H9 (cell line): ENCODE measurements around the gene ZNF526. TPM values are rescaled to one million over a fixed set of nuclear protein-coding genes. Genes with fewer than 3 reads are reported as not detected.

ENCODE experiments used
- DNase-seq: peaks from one replicate; pipeline ENCODE4 v3.0.0-alpha.2; 2017
- H2AFZ ChIP-seq: one replicate; pipeline ENCODE4 v1.6.1; 2013; ENCODE audit warnings: mild to moderate bottlenecking, low read length, control low read depth, moderate library complexity
- H2AK5ac ChIP-seq: 2 replicates; pipeline ENCODE4 v1.6.1; 2013; ENCODE audit warnings: low read length, control low read depth, mixed read lengths; ENCODE audit not compliant: insufficient read length
- H2BK120ac ChIP-seq: one replicate; pipeline ENCODE4 v1.6.1; 2013; ENCODE audit warnings: low read depth, mild to moderate bottlenecking, low read length, control low read depth, inconsistent platforms; ENCODE audit not compliant: poor library complexity, severe bottlenecking
- H2BK12ac ChIP-seq: 2 replicates; pipeline ENCODE4 v1.6.1; 2013; ENCODE audit warnings: low read length, control low read depth, mixed read lengths, low read depth; ENCODE audit not compliant: insufficient read length
- H2BK15ac ChIP-seq: 2 replicates; pipeline ENCODE4 v1.6.1; 2013; ENCODE audit warnings: low read depth, low read length, control low read depth
- H2BK20ac ChIP-seq: one replicate; pipeline ENCODE4 v1.6.1; 2013; ENCODE audit warnings: low read depth, mild to moderate bottlenecking, low read length, control low read depth, inconsistent platforms; ENCODE audit not compliant: poor library complexity, severe bottlenecking
- H2BK5ac ChIP-seq: 2 replicates; pipeline ENCODE4 v1.6.1; 2013; ENCODE audit warnings: low read length, control low read depth, mixed read lengths; ENCODE audit not compliant: insufficient read length
- H3K14ac ChIP-seq: 2 replicates; pipeline ENCODE4 v1.6.1; 2013; ENCODE audit warnings: low read length, control low read depth; ENCODE audit not compliant: insufficient read depth
- H3K18ac ChIP-seq: 2 replicates; pipeline ENCODE4 v1.6.1; 2013; ENCODE audit warnings: low read depth, mild to moderate bottlenecking, mixed read lengths, low read length, control low read depth; ENCODE audit not compliant: insufficient read length
- H3K23ac ChIP-seq: 2 replicates; pipeline ENCODE4 v1.6.1; 2013; ENCODE audit warnings: low read length, control low read depth, mixed read lengths, low read depth; ENCODE audit not compliant: insufficient read length
- H3K23me2 ChIP-seq: 2 replicates; pipeline ENCODE4 v1.6.1; 2013; ENCODE audit warnings: low read depth, mild to moderate bottlenecking, mixed read lengths, low read length, control low read depth; ENCODE audit not compliant: insufficient read length, poor library complexity, severe bottlenecking
- H3K27ac ChIP-seq: 2 replicates; pipeline ENCODE4 v1.5.1; 2013; ENCODE audit warnings: low read length, control low read depth, mixed read lengths, low read depth; ENCODE audit not compliant: insufficient read length
- H3K27me3 ChIP-seq: 2 replicates; pipeline ENCODE4 v1.6.1; 2013; ENCODE audit warnings: low read length, control low read depth, inconsistent platforms; ENCODE audit not compliant: insufficient read depth
- H3K4ac ChIP-seq: 2 replicates; pipeline ENCODE4 v1.6.1; 2013; ENCODE audit warnings: low read depth, mild to moderate bottlenecking, control low read depth, inconsistent platforms, low read length, moderate library complexity
- H3K4me1 ChIP-seq: 2 replicates; pipeline ENCODE4 v1.6.1; 2013; ENCODE audit warnings: low read length, control low read depth, inconsistent platforms; ENCODE audit not compliant: insufficient read depth
- H3K4me2 ChIP-seq: 2 replicates; pipeline ENCODE4 v1.6.1; 2013; ENCODE audit warnings: low read length, control low read depth, mixed read lengths; ENCODE audit not compliant: insufficient read length, insufficient read depth
- H3K56ac ChIP-seq: 2 replicates; pipeline ENCODE4 v1.6.1; 2013; ENCODE audit warnings: low read depth, mild to moderate bottlenecking, mixed read lengths, low read length, control low read depth; ENCODE audit not compliant: insufficient read length
- H3K79me1 ChIP-seq: 2 replicates; pipeline ENCODE4 v1.6.1; 2013; ENCODE audit warnings: low read depth, mild to moderate bottlenecking, moderate library complexity, low read length, control low read depth, inconsistent platforms; ENCODE audit not compliant: insufficient read depth, poor library complexity, severe bottlenecking
- H3K79me2 ChIP-seq: 2 replicates; pipeline ENCODE4 v1.6.1; 2013; ENCODE audit warnings: low read length, control low read depth, inconsistent platforms; ENCODE audit not compliant: insufficient read depth
- H3K9ac ChIP-seq: 2 replicates; pipeline ENCODE4 v1.6.1; 2013; ENCODE audit warnings: low read length, control low read depth, mixed read lengths; ENCODE audit not compliant: insufficient read length; ENCODE audit errors: extremely low read depth
- H3K9me3 ChIP-seq: one replicate; pipeline ENCODE4 v1.6.1; 2013; ENCODE audit warnings: low read depth, low read length, inconsistent platforms; ENCODE audit not compliant: control insufficient read depth
- H3T11ph ChIP-seq: one replicate; pipeline ENCODE4 v1.6.1; 2013; ENCODE audit warnings: mild to moderate bottlenecking, low read length, control low read depth, inconsistent platforms
- H4K20me1 ChIP-seq: one replicate; pipeline ENCODE4 v1.6.1; 2013; ENCODE audit not compliant: control insufficient read depth, insufficient read length, insufficient read depth
- H4K5ac ChIP-seq: 2 replicates; pipeline ENCODE4 v1.6.1; 2013; ENCODE audit warnings: low read depth, mild to moderate bottlenecking, mixed read lengths, low read length, control low read depth; ENCODE audit not compliant: insufficient read length
- H4K8ac ChIP-seq: replicated peaks from 2 replicates; pipeline ENCODE4 v1.6.1; 2013; ENCODE audit warnings: low read length, control low read depth, mixed read lengths, low read depth; ENCODE audit not compliant: insufficient read length
- H4K91ac ChIP-seq: 2 replicates; pipeline ENCODE4 v1.6.1; 2013; ENCODE audit warnings: low read depth, mild to moderate bottlenecking, moderate library complexity, mixed read lengths, low read length, control low read depth; ENCODE audit not compliant: insufficient read length
- H3K27ac Mint-ChIP-seq, 3 experiments: 2 replicates in 2 of 3; 3 replicates in 1 of 3; pipeline ENCODE4 v1.8.0; 2020 to 2021; ENCODE audit warnings: mixed read lengths in 3 of 3, mild to moderate bottlenecking in 1 of 3, moderate library complexity in 1 of 3
- H3K27me3 Mint-ChIP-seq: 2 replicates; pipeline ENCODE4 v1.8.0; 2021; ENCODE audit warnings: low read depth, mild to moderate bottlenecking, moderate library complexity, mixed read lengths
- H3K36me3 Mint-ChIP-seq, 3 experiments: 2 replicates in 2 of 3; 3 replicates in 1 of 3; pipeline ENCODE4 v1.8.0; 2020 to 2021; ENCODE audit warnings: low read depth in 3 of 3, mixed read lengths in 3 of 3; ENCODE audit not compliant: insufficient read depth in 1 of 3
- H3K4me1 Mint-ChIP-seq, 2 experiments: 2 replicates each; pipeline ENCODE4 v1.8.0; 2020; ENCODE audit warnings: mixed read lengths in 2 of 2
- H3K4me3 Mint-ChIP-seq, 2 experiments: 2 replicates in 1 of 2; 3 replicates in 1 of 2; pipeline ENCODE4 v1.8.0; 2020 to 2021; ENCODE audit warnings: mild to moderate bottlenecking in 2 of 2, mixed read lengths in 2 of 2, moderate library complexity in 1 of 2
- H3K9me3 Mint-ChIP-seq, 2 experiments: 2 replicates in 1 of 2; 3 replicates in 1 of 2; pipeline ENCODE4 v1.8.0; 2020; ENCODE audit warnings: mild to moderate bottlenecking in 2 of 2, mixed read lengths in 2 of 2, moderate library complexity in 1 of 2
- CTCF ChIP-seq: fragments of 200-600 bp; sonication (generic); conservative IDR thresholded peaks from 3 replicates; pipeline ENCODE4 v1.8.0; 2021; ENCODE audit warnings: antibody characterized with exemption, mild to moderate bottlenecking
- WGBS: extraction: QIAGEN DNeasy Blood & Tissue Kit; methylation state at CpG from one replicate; pipeline ENCODE4 v1.1.7; 2013; ENCODE audit warnings: missing lambda C conversion rate, low lambda C conversion rate, mixed read lengths; ENCODE audit not compliant: insufficient read length; ENCODE audit errors: extremely low coverage; 5-methylcytosine and 5-hydroxymethylcytosine counted together
- total RNA-seq: library from RNA; stranded (reverse); gene quantifications from 2 replicates; pipeline ENCODE4 v1.2.1, GENCODE V29; 2021

The ZNF526 gene
- total RNA-seq, 1 experiment from 2014 or later: 20.5 TPM

- H3K4me2 ChIP-seq: no peak overlapping the region
- H2BK12ac ChIP-seq: no peak overlapping the region
- no peak for TF ChIP-seq CTCF
- no peak overlapping the region for H2BK5ac ChIP-seq
- no peak overlapping the region for H3K4ac ChIP-seq
- no peak overlapping the region for H2AK5ac ChIP-seq
- H3K4me3 Mint-ChIP-seq: no peak overlapping the region; a peak in 1 of 5 replicates
- H3K79me2 ChIP-seq: peaks cover 5% of the 10 kb centered on the region; the same call in 1 of the 2 replicates
- H2BK20ac ChIP-seq: no peak overlapping the region
- H3K56ac ChIP-seq: no peak overlapping the region
- no peak overlapping the region for H4K8ac ChIP-seq
- peaks cover 13% of the 10 kb centered on the region for H3K23me2 ChIP-seq
- H3T11ph ChIP-seq: no peak overlapping the region
- H3K4me1 ChIP-seq: peaks cover 6% of the 10 kb centered on the region; the same call in 1 of the 2 replicates
- no peak overlapping the region for H2AFZ ChIP-seq
- no peak overlapping the region for H2BK15ac ChIP-seq
- H3K27ac ChIP-seq: no peak overlapping the region
- no peaks in the 10 kb centered on the region for H3K9me3 ChIP-seq
- no peaks in the 10 kb centered on the region for H3K9me3 Mint-ChIP-seq
- no peak overlapping the region for H3K9ac ChIP-seq
- peaks cover under 1% of the 10 kb centered on the region for H3K27me3 Mint-ChIP-seq
- no peak overlapping the region for H4K5ac ChIP-seq
- H4K91ac ChIP-seq: no peak overlapping the region
- WGBS: no CpG with 5 or more reads among the region's 19 CpGs
- H3K27me3 ChIP-seq: no peaks in the 10 kb centered on the region
- DNase-seq: no peak
- no peak overlapping the region for H2BK120ac ChIP-seq
- no peak overlapping the region for H3K18ac ChIP-seq
- H4K20me1 ChIP-seq: no peaks in the 10 kb centered on the region
- no peaks in the 10 kb centered on the region for H3K79me1 ChIP-seq
- H3K23ac ChIP-seq: no peak overlapping the region
- no peak overlapping the region; a peak in 1 of 7 replicates for H3K27ac Mint-ChIP-seq
- peaks cover 27 to 41% of the 10 kb centered on the region in 2 experiments for H3K4me1 Mint-ChIP-seq
- H3K36me3 Mint-ChIP-seq: peaks cover 5 to 28% (median 18%) of the 10 kb centered on the region in 3 experiments; a peak in 6 of 7 replicates
- H3K14ac ChIP-seq: no peak overlapping the region
Observed at GRCh38 chr19:42250666-42251531, 30.8 kb downstream of the ZNF526 start.
